Activated naive CD8-positive, alpha-beta T cell treated with anti-CD3 and anti-CD28 coated beads for 36 hours (primary cell): ENCODE results near the gene PRKCH. TPM values are rescaled to one million over a fixed set of nuclear protein-coding genes. Genes with fewer than 3 reads are reported as not detected.
"Not testable (repeated sequence)": the region's sequence is repeated elsewhere in the genome, so short reads cannot be mapped to it uniquely, and the experiment has no call there.

Experiments used
- DNase-seq: peaks from one replicate; pipeline ENCODE4 v3.0.0; 2021
- H3K27ac Mint-ChIP-seq: one replicate; pipeline ENCODE4 v1.8.0; 2022; ENCODE audit warnings: mild to moderate bottlenecking, moderate library complexity, mixed read lengths
- H3K27me3 Mint-ChIP-seq: one replicate; pipeline ENCODE4 v1.8.0; 2022; ENCODE audit warnings: mild to moderate bottlenecking, mixed read lengths
- H3K36me3 Mint-ChIP-seq: one replicate; pipeline ENCODE4 v1.8.0; 2021; ENCODE audit warnings: mild to moderate bottlenecking, mixed read lengths
- H3K4me1 Mint-ChIP-seq: one replicate; pipeline ENCODE4 v1.8.0; 2021; ENCODE audit warnings: mixed read lengths
- H3K4me3 Mint-ChIP-seq: one replicate; pipeline ENCODE4 v1.8.0; 2022; ENCODE audit warnings: mild to moderate bottlenecking, moderate library complexity, mixed read lengths
- H3K9me3 Mint-ChIP-seq: one replicate; pipeline ENCODE4 v1.8.0; 2022; ENCODE audit warnings: mixed read lengths
- total RNA-seq, 2 experiments: library from RNA; stranded (reverse); gene quantifications; one replicate each; pipeline ENCODE4 v1.2.3, GENCODE V29; 2021

The PRKCH gene
- total RNA-seq, 2 experiments from 2014 or later: 176 to 177 TPM

- Mint-ChIP-seq H3K27ac (peak overlapping the region; percentile 90), H3K27me3 (no peaks in the 10 kb centered on the region), H3K4me1 (peaks cover 91% of the 10 kb centered on the region), H3K9me3 (no peaks in the 10 kb centered on the region), H3K36me3 (peaks cover 74% of the 10 kb centered on the region), H3K4me3 (no peak overlapping the region)
- DNase-seq: no peak
Observed at GRCh38 chr14:61396279-61396678, 74.9 kb downstream of the PRKCH start.

GRCh38 chr14:61396694-61397093 lies 75.3 kb downstream of the PRKCH start:
- no peak overlapping the region for H3K4me3 Mint-ChIP-seq
- H3K4me1 Mint-ChIP-seq: peaks cover 91% of the 10 kb centered on the region
- H3K27ac Mint-ChIP-seq: peak overlapping the region; percentile 90
- peaks cover 74% of the 10 kb centered on the region for H3K36me3 Mint-ChIP-seq
- no peaks in the 10 kb centered on the region for H3K27me3 Mint-ChIP-seq
- H3K9me3 Mint-ChIP-seq: no peaks in the 10 kb centered on the region
- DNase-seq: no peak

- Mint-ChIP-seq H3K36me3 (peaks cover 70% of the 10 kb centered on the region), H3K9me3 (no peaks in the 10 kb centered on the region), H3K4me3 (no peak overlapping the region), H3K27ac (peak overlapping the region; percentile 90), H3K27me3 (no peaks in the 10 kb centered on the region), H3K4me1 (peaks cover 86% of the 10 kb centered on the region)
- DNase-seq: no peak
Observed at GRCh38 chr14:61397615-61398014, 76.2 kb downstream of the PRKCH start.

GRCh38 chr14:61398221-61398620 lies 76.8 kb downstream of the PRKCH start:
- Mint-ChIP-seq H3K4me1 (peaks cover 82% of the 10 kb centered on the region), H3K27me3 (no peaks in the 10 kb centered on the region), H3K9me3 (no peaks in the 10 kb centered on the region), H3K27ac (peak overlapping the region; percentile 90), H3K4me3 (peak overlapping the region; percentile 49), H3K36me3 (peaks cover 64% of the 10 kb centered on the region)
- DNase-seq: no peak

GRCh38 chr14:61399365-61399764 lies 78.0 kb downstream of the PRKCH start:
- DNase-seq: no peak
- H3K36me3 Mint-ChIP-seq: peaks cover 55% of the 10 kb centered on the region
- peaks cover 82% of the 10 kb centered on the region for H3K4me1 Mint-ChIP-seq
- H3K27ac Mint-ChIP-seq: peak overlapping the region; percentile 69
- no peaks in the 10 kb centered on the region for H3K27me3 Mint-ChIP-seq
- no peaks in the 10 kb centered on the region for H3K9me3 Mint-ChIP-seq
- H3K4me3 Mint-ChIP-seq: no peak overlapping the region

GRCh38 chr14:61401461-61401860 lies 80.1 kb downstream of the PRKCH start:
- no peak for DNase-seq
- H3K4me1 Mint-ChIP-seq: peaks cover 79% of the 10 kb centered on the region
- H3K9me3 Mint-ChIP-seq: no peaks in the 10 kb centered on the region
- H3K27me3 Mint-ChIP-seq: no peaks in the 10 kb centered on the region
- H3K4me3 Mint-ChIP-seq: peak overlapping the region; percentile 6
- H3K36me3 Mint-ChIP-seq: peaks cover 49% of the 10 kb centered on the region
- peak overlapping the region; percentile 69 for H3K27ac Mint-ChIP-seq

GRCh38 chr14:61403411-61403810 lies 82.0 kb downstream of the PRKCH start:
- Mint-ChIP-seq H3K4me3 (peak overlapping the region; percentile 64), H3K4me1 (peaks cover 78% of the 10 kb centered on the region), H3K27me3 (no peaks in the 10 kb centered on the region), H3K9me3 (no peaks in the 10 kb centered on the region), H3K27ac (peak overlapping the region; percentile 91), H3K36me3 (peaks cover 39% of the 10 kb centered on the region)
- no peak for DNase-seq

- DNase-seq: no peak
- Mint-ChIP-seq H3K27me3 (no peaks in the 10 kb centered on the region), H3K4me3 (peak overlapping the region; percentile 33), H3K9me3 (no peaks in the 10 kb centered on the region), H3K36me3 (peaks cover 43% of the 10 kb centered on the region), H3K4me1 (peaks cover 78% of the 10 kb centered on the region), H3K27ac (peak overlapping the region; percentile 91)
Observed at GRCh38 chr14:61404637-61405036, 83.3 kb downstream of the PRKCH start.

GRCh38 chr14:61406198-61406597 lies 84.8 kb downstream of the PRKCH start:
- peaks cover 44% of the 10 kb centered on the region for H3K36me3 Mint-ChIP-seq

GRCh38 chr14:61406675-61407074 lies 85.3 kb downstream of the PRKCH start:
- DNase-seq: peak; percentile 52

More at GRCh38 chr14:61406198-61406597, 84.8 kb downstream of the PRKCH start:
- Mint-ChIP-seq H3K4me1 (peaks cover 73% of the 10 kb centered on the region), H3K27ac (peak overlapping the region; percentile 91), H3K9me3 (no peaks in the 10 kb centered on the region), H3K27me3 (no peaks in the 10 kb centered on the region), H3K4me3 (peak overlapping the region; percentile 60)
- no peak for DNase-seq

GRCh38 chr14:61408498-61408897 lies 87.1 kb downstream of the PRKCH start:
- H3K4me1 Mint-ChIP-seq: peaks cover 69% of the 10 kb centered on the region
- no peaks in the 10 kb centered on the region for H3K27me3 Mint-ChIP-seq

More at GRCh38 chr14:61406675-61407074, 85.3 kb downstream of the PRKCH start:
- no peaks in the 10 kb centered on the region for H3K9me3 Mint-ChIP-seq
- H3K27me3 Mint-ChIP-seq: no peaks in the 10 kb centered on the region
- peak overlapping the region; percentile 42 for H3K4me3 Mint-ChIP-seq
- H3K27ac Mint-ChIP-seq: peak overlapping the region; percentile 91
- peaks cover 44% of the 10 kb centered on the region for H3K36me3 Mint-ChIP-seq
- H3K4me1 Mint-ChIP-seq: peaks cover 73% of the 10 kb centered on the region

GRCh38 chr14:61409782-61410181 lies 88.4 kb downstream of the PRKCH start:
- Mint-ChIP-seq H3K36me3 (peaks cover 39% of the 10 kb centered on the region), H3K27me3 (no peaks in the 10 kb centered on the region), H3K4me3 (no peak overlapping the region), H3K9me3 (no peaks in the 10 kb centered on the region), H3K27ac (no peak overlapping the region), H3K4me1 (peaks cover 58% of the 10 kb centered on the region)
- no peak for DNase-seq

More at GRCh38 chr14:61408498-61408897, 87.1 kb downstream of the PRKCH start:
- Mint-ChIP-seq H3K4me3 (no peak overlapping the region), H3K27ac (peak overlapping the region; percentile 91), H3K9me3 (no peaks in the 10 kb centered on the region), H3K36me3 (peaks cover 44% of the 10 kb centered on the region)
- no peak for DNase-seq

- DNase-seq, H3K9me3 Mint-ChIP-seq, H3K27me3 Mint-ChIP-seq: not testable (repeated sequence)
- H3K4me3 Mint-ChIP-seq: peak overlapping the region; percentile 8
- H3K4me1 Mint-ChIP-seq: peaks cover 67% of the 10 kb centered on the region
- H3K27ac Mint-ChIP-seq: peak overlapping the region; percentile 88
- peaks cover 47% of the 10 kb centered on the region for H3K36me3 Mint-ChIP-seq
Observed at GRCh38 chr14:61415934-61416333, 94.6 kb downstream of the PRKCH start.

GRCh38 chr14:61416591-61416990 lies 95.2 kb downstream of the PRKCH start:
- DNase-seq: no peak
- Mint-ChIP-seq H3K9me3 (no peaks in the 10 kb centered on the region), H3K36me3 (peaks cover 42% of the 10 kb centered on the region), H3K4me3 (peak overlapping the region; percentile 44), H3K27me3 (no peaks in the 10 kb centered on the region), H3K4me1 (peaks cover 67% of the 10 kb centered on the region), H3K27ac (peak overlapping the region; percentile 88)

GRCh38 chr14:61417141-61417540 lies 95.8 kb downstream of the PRKCH start:
- Mint-ChIP-seq H3K4me1 (peaks cover 67% of the 10 kb centered on the region), H3K4me3 (peak overlapping the region; percentile 44), H3K27ac (peak overlapping the region; percentile 88), H3K27me3 (no peaks in the 10 kb centered on the region), H3K36me3 (peaks cover 40% of the 10 kb centered on the region), H3K9me3 (no peaks in the 10 kb centered on the region)
- no peak for DNase-seq

GRCh38 chr14:61417883-61418455 lies 96.6 kb downstream of the PRKCH start:
- no peaks in the 10 kb centered on the region for H3K27me3 Mint-ChIP-seq
- H3K4me3 Mint-ChIP-seq: peak overlapping the region; percentile 12
- DNase-seq: no peak
- peaks cover 46% of the 10 kb centered on the region for H3K36me3 Mint-ChIP-seq
- H3K27ac Mint-ChIP-seq: peak overlapping the region; percentile 94
- H3K4me1 Mint-ChIP-seq: peaks cover 75% of the 10 kb centered on the region
- no peaks in the 10 kb centered on the region for H3K9me3 Mint-ChIP-seq
